Coronary artery (tissue), 2 donors: ENCODE measurements around the gene OTOG.

ENCODE experiments used
- DNase-seq: peaks from one replicate; pipeline ENCODE4 v3.0.0-alpha.2; 2017; ENCODE audit warnings: low spot score
- H3K27ac ChIP-seq, 2 donors: fragments of 200-600 bp; sonication (generic); one replicate each; pipeline ENCODE4 v1.5.1; 2016 to 2019
- H3K4me3 ChIP-seq: fragments of 200-600 bp; sonication (generic); 2 replicates; pipeline ENCODE4 v1.5.1; 2016; ENCODE audit warnings: mild to moderate bottlenecking, moderate library complexity
- TF ChIP-seq, protein P1 (sequence below): fragments of 200-600 bp; sonication (generic); IDR thresholded peaks from one replicate; pipeline ENCODE4 v1.5.1; 2019; ENCODE audit warnings: antibody characterized with exemption

The OTOG gene

DNA sequence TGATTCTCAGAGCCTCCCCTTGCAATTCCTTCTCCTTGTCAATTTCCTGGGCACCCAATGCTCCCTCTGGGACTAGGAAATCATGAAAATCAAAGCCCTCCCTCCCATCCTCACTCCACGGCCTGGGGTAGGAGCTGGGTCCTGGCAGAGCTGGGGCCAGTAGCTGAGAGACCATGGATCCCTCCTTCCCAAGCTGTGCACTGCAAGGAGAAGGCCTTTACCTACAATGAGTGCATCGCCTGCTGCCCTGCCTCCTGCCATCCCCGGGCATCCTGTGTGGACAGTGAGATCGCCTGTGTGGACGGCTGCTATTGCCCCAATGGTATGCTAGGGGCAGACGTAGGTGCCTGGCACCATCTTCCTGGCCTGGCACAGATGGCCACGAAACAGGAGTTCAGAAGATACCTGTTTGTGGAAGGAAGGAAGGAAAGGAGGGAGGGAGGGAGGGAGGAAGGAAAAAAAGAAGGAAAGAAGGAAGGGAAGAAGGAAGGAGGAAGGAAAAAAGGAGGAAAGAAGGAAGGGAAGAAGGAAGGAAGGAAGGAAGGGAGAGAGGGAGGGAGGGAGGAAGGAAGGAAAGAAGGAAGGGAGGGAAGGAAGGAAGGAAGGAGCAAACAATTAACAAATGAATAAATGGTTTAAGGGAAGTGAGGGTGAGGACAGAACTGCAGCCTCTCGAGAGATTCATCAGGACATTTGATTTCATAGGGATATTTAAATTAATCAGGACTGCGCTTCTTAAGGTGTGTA is 12.5 kb downstream of the OTOG start:
- H3K4me3 ChIP-seq = no peak overlapping the region
- H3K27ac ChIP-seq = no peak overlapping the region
- TF ChIP-seq, protein P1, sequence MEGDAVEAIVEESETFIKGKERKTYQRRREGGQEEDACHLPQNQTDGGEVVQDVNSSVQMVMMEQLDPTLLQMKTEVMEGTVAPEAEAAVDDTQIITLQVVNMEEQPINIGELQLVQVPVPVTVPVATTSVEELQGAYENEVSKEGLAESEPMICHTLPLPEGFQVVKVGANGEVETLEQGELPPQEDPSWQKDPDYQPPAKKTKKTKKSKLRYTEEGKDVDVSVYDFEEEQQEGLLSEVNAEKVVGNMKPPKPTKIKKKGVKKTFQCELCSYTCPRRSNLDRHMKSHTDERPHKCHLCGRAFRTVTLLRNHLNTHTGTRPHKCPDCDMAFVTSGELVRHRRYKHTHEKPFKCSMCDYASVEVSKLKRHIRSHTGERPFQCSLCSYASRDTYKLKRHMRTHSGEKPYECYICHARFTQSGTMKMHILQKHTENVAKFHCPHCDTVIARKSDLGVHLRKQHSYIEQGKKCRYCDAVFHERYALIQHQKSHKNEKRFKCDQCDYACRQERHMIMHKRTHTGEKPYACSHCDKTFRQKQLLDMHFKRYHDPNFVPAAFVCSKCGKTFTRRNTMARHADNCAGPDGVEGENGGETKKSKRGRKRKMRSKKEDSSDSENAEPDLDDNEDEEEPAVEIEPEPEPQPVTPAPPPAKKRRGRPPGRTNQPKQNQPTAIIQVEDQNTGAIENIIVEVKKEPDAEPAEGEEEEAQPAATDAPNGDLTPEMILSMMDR = no peak
- DNase-seq = peak; percentile 47

DNA sequence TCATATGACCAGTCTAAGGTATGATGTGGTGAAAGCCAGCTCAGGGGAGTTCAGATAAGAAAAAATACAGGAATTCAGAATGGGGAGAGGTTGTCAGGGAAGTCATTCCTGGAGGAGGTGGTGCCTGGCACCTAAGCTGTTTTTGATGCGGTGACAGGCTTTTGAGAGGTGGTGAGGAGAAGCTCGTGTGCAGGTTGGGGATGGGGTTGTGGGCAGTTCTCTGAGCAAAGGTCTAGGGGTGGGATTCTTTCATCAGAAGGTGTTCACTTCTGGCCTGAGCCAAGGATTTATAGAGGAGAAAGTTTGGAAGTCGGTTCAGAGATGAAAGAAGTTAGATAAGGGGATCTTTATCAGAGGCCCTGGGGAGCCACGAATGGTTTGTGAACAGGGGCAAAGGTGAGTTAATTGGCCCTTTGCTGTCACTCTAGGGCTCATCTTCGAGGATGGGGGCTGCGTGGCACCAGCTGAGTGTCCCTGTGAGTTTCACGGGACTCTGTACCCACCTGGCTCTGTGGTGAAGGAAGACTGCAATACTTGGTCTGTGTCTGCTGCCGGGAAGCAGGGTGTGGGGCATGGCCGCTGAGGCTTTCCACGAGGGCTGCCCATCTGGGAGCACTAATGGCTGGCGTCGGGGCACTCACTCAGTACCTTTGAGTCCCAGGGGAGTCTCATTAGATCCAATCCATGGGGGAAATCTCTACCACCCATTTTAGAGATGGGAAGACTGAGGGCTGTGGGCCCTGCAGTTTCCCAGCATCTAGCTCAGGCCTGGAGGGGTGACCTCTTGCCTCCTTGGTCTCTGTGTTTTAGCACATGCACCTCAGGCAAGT is 13.4 kb downstream of the OTOG start:
- peak; percentile 56 for DNase-seq
- H3K27ac ChIP-seq = no peak overlapping the region
- TF ChIP-seq, protein P1 = no peak
- H3K4me3 ChIP-seq = no peak overlapping the region

DNA sequence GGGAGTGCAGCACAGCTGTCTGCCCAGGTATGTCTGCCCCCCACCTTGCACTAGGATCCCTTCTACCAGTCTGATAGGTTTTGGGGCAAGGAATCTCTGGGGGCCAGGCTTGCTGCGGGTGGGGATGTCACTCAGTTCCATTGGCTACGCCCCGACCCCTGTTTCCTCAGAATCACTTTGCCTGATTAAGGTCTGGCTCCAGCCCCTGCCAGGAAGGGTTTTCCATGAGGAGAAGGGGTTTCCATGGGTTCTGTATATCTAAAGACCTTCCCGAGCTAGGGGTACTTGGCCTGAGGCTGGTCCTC is 14.0 kb downstream of the OTOG start:
- DNase-seq = no peak
- H3K27ac ChIP-seq = no peak overlapping the region
- H3K4me3 ChIP-seq = no peak overlapping the region
- TF ChIP-seq, protein P1 = no peak

DNA sequence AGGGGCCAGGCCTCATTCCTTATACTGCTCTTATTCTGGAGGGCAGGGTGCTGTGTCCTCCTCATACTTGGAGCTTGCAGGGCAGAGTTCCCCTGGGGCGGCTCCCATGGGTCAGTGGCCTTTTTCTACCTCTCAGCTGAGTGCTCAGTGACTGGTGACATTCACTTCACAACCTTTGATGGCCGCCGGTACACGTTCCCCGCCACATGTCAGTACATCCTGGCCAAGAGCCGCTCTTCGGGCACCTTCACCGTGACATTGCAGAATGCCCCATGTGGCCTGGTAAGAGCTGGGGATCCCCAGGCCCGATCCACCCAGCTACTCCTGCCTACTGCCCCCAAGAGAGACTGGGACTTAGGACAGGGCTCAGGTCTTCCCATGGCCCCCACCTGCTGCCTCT is 14.5 kb downstream of the OTOG start:
- H3K27ac ChIP-seq = no peak overlapping the region
- no peak overlapping the region for H3K4me3 ChIP-seq
- TF ChIP-seq, protein P1 = no peak
- peak; percentile 62 for DNase-seq

DNA sequence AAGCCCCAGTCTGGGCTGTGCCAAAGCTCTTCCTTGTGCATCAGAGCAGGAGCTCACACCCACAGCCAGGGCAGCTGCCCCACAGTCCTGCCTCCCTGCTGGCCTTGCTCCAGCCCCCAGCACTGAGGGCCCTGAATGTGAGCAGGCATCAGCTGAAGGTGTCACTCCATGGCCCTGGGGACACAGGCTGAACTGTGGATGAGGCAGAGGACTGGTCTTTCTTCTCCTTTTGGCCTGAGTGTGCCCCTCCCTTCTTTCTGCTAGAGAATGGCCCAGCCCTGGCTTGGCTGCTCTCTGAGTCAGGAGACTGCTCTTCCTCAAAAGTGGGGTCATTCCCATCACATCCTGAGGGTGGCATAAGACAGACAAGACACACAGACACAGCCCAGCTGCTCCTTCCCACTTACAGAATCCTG is 16.2 kb downstream of the OTOG start:
- no peak overlapping the region for H3K27ac ChIP-seq
- H3K4me3 ChIP-seq = no peak overlapping the region
- peak; percentile 69 for DNase-seq
- TF ChIP-seq, protein P1 = no peak

DNA sequence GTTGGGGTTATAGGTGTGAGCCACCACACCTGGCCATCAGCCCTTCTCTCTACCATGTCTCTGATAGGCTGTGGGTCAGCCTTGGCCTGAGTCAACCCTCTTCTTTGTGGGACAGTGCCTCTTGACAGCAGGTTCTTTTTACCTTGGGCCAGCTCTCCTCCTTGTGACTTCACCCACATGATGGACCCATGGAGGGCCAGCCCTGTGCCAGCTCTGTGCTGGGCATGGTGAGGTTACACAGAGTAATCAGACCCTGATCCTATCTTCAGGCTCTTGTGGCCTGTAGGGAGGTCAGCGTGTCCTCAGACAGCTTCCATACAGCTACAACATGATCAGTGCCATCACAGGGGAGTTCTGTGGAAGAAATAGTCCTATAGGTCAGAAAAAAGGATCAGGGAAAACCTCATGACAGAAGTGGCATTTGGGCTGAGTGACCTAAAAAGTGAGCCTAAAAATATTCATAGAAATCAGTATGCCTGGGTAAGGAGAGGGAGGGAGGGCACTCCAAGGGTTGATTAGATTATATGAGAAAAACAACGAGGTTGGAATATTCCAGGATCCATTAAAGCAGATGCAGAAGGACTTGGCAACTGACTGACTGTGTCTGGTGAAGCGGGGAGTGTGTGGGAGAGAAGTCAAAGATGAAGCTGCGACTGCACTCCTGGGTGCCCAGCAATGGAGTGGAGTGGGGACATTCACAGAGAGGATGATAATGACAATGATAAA is 17.1 kb downstream of the OTOG start:
- no peak overlapping the region for H3K27ac ChIP-seq
- no peak overlapping the region for H3K4me3 ChIP-seq
- TF ChIP-seq, protein P1 = no peak
- DNase-seq = peak; percentile 17
